Right ventricle myocardium superior (tissue), 1 donor: Measurements from ENCODE around the gene ADGRE1. TPM values are rescaled to one million over a fixed set of nuclear protein-coding genes. Genes with fewer than 3 reads are reported as not detected.

ENCODE experiments used
- total RNA-seq: library from RNA; stranded (reverse); fragmentation: NEBNext Ultra II Directional; extraction: Animal tissue kit (Norgen Biotek cat#: 25700); gene quantifications from one replicate; pipeline ENCODE4 v1.2.1, GENCODE V29; 2021
- donor health status: DM: no; HTN: yes; CAD: no; lungs with severe emphysema.

ADGRE1 gene
- total RNA-seq, 1 donor from 2014 or later = 0.24 TPM

Other genes starting within 250 kb of the ADGRE1 start
- gene TNFSF14, start 217.4 kb upstream of the ADGRE1 start, total RNA-seq = 0.40 TPM
- gene C3, start 166.9 kb upstream of the ADGRE1 start, total RNA-seq = 308 TPM
- 22.2 TPM for gene GPR108, start 150.0 kb upstream of the ADGRE1 start, total RNA-seq
- gene TRIP10, start 147.9 kb upstream of the ADGRE1 start, total RNA-seq = 133 TPM
- not detected for gene SH2D3A, start 120.1 kb upstream of the ADGRE1 start, total RNA-seq
- 2.8 TPM for gene VAV1, start 114.9 kb upstream of the ADGRE1 start, total RNA-seq
- not detected for gene MBD3L2B, start 133.9 kb downstream of the ADGRE1 start, total RNA-seq
- gene MBD3L5, start 143.0 kb downstream of the ADGRE1 start, total RNA-seq = not detected
- not detected for gene MBD3L4, start 152.6 kb downstream of the ADGRE1 start, total RNA-seq
- not detected for gene MBD3L2, start 161.7 kb downstream of the ADGRE1 start, total RNA-seq
- gene MBD3L3, start 171.1 kb downstream of the ADGRE1 start, total RNA-seq = not detected
- gene ZNF557, start 182.1 kb downstream of the ADGRE1 start, total RNA-seq = 2.9 TPM